ENCODE results near the gene IL36A.

IL36A gene

DNA sequence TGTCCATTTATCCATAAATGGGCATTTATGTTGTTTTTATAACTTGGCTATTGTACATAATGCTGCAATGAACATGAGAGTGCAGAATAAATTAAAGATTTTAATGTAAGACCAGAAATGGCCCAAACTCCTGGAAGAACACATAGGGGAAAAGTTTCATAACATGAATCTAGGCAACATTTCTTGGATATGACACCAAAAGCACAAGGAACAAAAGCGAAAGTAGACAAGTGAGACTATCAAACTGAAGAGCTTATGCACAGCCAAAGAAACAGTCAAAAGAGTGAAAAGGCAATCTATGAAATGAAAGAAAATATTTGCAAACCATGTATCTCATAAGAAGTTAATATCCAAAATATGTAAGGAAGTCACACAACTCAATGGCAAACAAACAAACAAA, 5.8 kb downstream of the IL36A start:
- Histone ChIP-seq H3K79me2 (ENCODE audit: insufficient read depth, low read length) (no peaks in the 10 kb centered on the region), H3K36me3 (ENCODE audit: insufficient read depth, low read length) (no peaks in the 10 kb centered on the region), H3K9me3 (ENCODE audit: insufficient read depth, low read length, severe bottlenecking) (no peaks in the 10 kb centered on the region), H2AFZ (ENCODE audit: low read depth, low read length) (no peak overlapping the region), H3K4me2 (ENCODE audit: insufficient read depth, low read length) (no peak overlapping the region), H4K20me1 (ENCODE audit: insufficient read depth, low read length) (no peaks in the 10 kb centered on the region), H3K27ac (ENCODE audit: low read length) (no peak overlapping the region), H3K4me1 (ENCODE audit: insufficient read depth, low read length) (no peaks in the 10 kb centered on the region), H3K4me3 (ENCODE audit: low read depth in 1 of 2, low read length in 2 of 2) (no peak overlapping the region), H3K9ac (ENCODE audit: low read depth, low read length) (no peak overlapping the region), H3K27me3 (ENCODE audit: insufficient read depth, low read length, poor library complexity) (peaks cover 12% of the 10 kb centered on the region)
- ATAC-seq (ENCODE audit: insufficient read depth, low read depth) = no peak
- no peak for DNase-seq
- no peak for TF ChIP-seq EZH2 (IDR thresholded peaks at IDR 0.05; ENCODE audit: borderline replicate concordance, low read depth, low read length, severe bottlenecking)
- TF ChIP-seq, protein P1, sequence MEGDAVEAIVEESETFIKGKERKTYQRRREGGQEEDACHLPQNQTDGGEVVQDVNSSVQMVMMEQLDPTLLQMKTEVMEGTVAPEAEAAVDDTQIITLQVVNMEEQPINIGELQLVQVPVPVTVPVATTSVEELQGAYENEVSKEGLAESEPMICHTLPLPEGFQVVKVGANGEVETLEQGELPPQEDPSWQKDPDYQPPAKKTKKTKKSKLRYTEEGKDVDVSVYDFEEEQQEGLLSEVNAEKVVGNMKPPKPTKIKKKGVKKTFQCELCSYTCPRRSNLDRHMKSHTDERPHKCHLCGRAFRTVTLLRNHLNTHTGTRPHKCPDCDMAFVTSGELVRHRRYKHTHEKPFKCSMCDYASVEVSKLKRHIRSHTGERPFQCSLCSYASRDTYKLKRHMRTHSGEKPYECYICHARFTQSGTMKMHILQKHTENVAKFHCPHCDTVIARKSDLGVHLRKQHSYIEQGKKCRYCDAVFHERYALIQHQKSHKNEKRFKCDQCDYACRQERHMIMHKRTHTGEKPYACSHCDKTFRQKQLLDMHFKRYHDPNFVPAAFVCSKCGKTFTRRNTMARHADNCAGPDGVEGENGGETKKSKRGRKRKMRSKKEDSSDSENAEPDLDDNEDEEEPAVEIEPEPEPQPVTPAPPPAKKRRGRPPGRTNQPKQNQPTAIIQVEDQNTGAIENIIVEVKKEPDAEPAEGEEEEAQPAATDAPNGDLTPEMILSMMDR (IDR thresholded peaks at IDR 0.05; ENCODE audit: borderline replicate concordance, extremely low read depth, low read length, poor library complexity, severe bottlenecking) = no peak

DNA sequence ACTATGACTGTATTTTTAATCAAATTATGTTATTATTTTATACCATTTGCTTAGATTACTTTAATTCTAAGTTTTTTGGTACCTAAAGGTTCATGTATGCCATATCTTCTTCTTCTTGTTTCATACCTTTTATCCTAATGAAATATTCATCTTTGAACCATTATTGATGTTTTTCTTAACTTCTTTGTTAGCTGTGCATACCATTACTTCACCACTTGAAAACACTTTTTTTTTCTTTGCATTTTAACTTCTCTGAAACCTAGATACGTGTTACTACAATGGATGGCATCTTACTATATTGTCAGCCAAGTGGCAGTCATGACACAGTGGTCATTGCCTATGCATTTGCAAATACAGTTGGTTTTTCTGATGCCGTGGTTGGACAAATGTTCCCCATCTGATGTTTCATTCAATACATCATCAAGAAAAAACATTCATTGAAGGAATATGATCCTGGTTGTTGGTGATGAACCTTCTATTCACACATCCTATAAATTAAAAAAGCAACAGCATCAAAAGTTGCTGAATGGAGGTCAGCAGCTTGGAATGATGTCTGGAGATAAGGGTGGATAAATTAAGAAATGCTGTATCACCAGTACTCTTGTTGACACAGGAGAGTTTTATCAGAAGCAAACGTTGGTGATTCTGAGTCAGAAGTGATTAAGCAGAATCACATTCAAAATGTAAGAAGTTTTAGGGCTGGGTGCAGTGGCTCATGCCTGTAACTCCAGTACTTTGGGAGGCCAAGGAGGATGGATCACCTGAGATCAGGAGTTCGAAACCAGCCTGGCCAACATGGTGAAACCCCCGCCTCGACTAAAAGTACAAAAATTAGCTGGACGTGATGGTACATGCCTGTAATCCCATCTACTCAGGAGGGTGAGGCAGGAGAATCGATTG, 7.4 kb downstream of the IL36A start:
- no peak overlapping the region for H2AFZ ChIP-seq (ENCODE audit: low read depth, low read length)
- H3K4me1 ChIP-seq (ENCODE audit: insufficient read depth, low read length) = no peaks in the 10 kb centered on the region
- no peak for TF ChIP-seq EZH2 (IDR thresholded peaks at IDR 0.05; ENCODE audit: borderline replicate concordance, low read depth, low read length, severe bottlenecking)
- TF ChIP-seq, protein P1 (IDR thresholded peaks at IDR 0.05; ENCODE audit: borderline replicate concordance, extremely low read depth, low read length, poor library complexity, severe bottlenecking) = no peak
- H3K36me3 ChIP-seq (ENCODE audit: insufficient read depth, low read length) = no peaks in the 10 kb centered on the region
- no peak for DNase-seq
- no peak overlapping the region for H3K4me2 ChIP-seq (ENCODE audit: insufficient read depth, low read length)
- H3K79me2 ChIP-seq (ENCODE audit: insufficient read depth, low read length) = no peaks in the 10 kb centered on the region
- no peak overlapping the region for H3K27ac ChIP-seq (ENCODE audit: low read length)
- H3K4me3 ChIP-seq (ENCODE audit: low read depth in 1 of 2, low read length in 2 of 2) = no peak overlapping the region
- no peak for ATAC-seq (ENCODE audit: insufficient read depth, low read depth)
- no peaks in the 10 kb centered on the region for H4K20me1 ChIP-seq (ENCODE audit: insufficient read depth, low read length)
- H3K27me3 ChIP-seq (ENCODE audit: insufficient read depth, low read length, poor library complexity) = peaks cover 10% of the 10 kb centered on the region
- no peak overlapping the region for H3K9ac ChIP-seq (ENCODE audit: low read depth, low read length)
- H3K9me3 ChIP-seq (ENCODE audit: insufficient read depth, low read length, severe bottlenecking) = no peaks in the 10 kb centered on the region

DNA sequence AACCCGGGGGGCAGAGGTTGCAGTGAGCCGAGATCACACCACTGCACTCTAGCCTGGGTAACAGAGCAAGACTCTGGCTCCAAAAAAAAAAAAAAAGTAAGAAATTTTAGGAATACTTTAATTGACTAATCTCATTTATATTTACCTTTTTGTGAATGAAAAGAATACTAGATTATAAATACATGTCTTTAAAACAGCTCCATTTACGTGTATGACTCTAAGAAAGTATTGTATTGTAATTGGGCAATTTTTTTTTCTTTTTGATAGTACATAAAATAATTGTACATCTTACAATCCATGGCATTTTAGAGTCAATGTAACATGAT, 8.0 kb downstream of the IL36A start:
- TF ChIP-seq, protein P1 (IDR thresholded peaks at IDR 0.05; ENCODE audit: borderline replicate concordance, extremely low read depth, low read length, poor library complexity, severe bottlenecking) = no peak
- no peak for TF ChIP-seq EZH2 (IDR thresholded peaks at IDR 0.05; ENCODE audit: borderline replicate concordance, low read depth, low read length, severe bottlenecking)
- Histone ChIP-seq H3K4me3 (ENCODE audit: low read depth in 1 of 2, low read length in 2 of 2) (no peak overlapping the region), H3K9ac (ENCODE audit: low read depth, low read length) (no peak overlapping the region), H3K4me1 (ENCODE audit: insufficient read depth, low read length) (no peaks in the 10 kb centered on the region), H3K9me3 (ENCODE audit: insufficient read depth, low read length, severe bottlenecking) (no peaks in the 10 kb centered on the region), H3K36me3 (ENCODE audit: insufficient read depth, low read length) (no peaks in the 10 kb centered on the region), H3K79me2 (ENCODE audit: insufficient read depth, low read length) (no peaks in the 10 kb centered on the region), H2AFZ (ENCODE audit: low read depth, low read length) (no peak overlapping the region), H3K27ac (ENCODE audit: low read length) (no peak overlapping the region), H4K20me1 (ENCODE audit: insufficient read depth, low read length) (no peaks in the 10 kb centered on the region), H3K4me2 (ENCODE audit: insufficient read depth, low read length) (no peak overlapping the region), H3K27me3 (ENCODE audit: insufficient read depth, low read length, poor library complexity) (peaks cover 8% of the 10 kb centered on the region)
- DNase-seq = no peak
- no peak for ATAC-seq (ENCODE audit: insufficient read depth, low read depth)

Data from DND-41 (cell line).